IMR-90 (cell line): Measurements from ENCODE around the gene CMSS1. TPM values are rescaled to one million over a fixed set of nuclear protein-coding genes. Genes with fewer than 3 reads are reported as not detected.

ENCODE experiments used
- ATAC-seq: fragments of 200-7000 bp; cut with Tn5 transposase; 2 replicates; pipeline ENCODE4 v1.9.1; 2020; ENCODE audit warnings: low read depth, mild to moderate bottlenecking, moderate library complexity
- BruUV-seq: library from RNA; stranded (reverse); fragments of 400-500 nt; replicated peaks from 2 replicates; lab custom pipeline; 2021; lab: Mats Ljungman, UMichigan
- CTCF ChIA-PET: fragments of 300-600 bp; formaldehyde crosslinking; extraction: SDS; loops from one replicate; lab custom pipeline; 2021; ENCODE audit warnings: antibody characterized with exemption; lab: Yijun Ruan, JAX
- POLR2A ChIA-PET: fragments of 300-600 bp; sonication (Branson Sonifier 250); formaldehyde crosslinking; loops from one replicate; lab custom pipeline; 2022; ENCODE audit warnings: antibody characterized with exemption; ENCODE audit not compliant: unreplicated experiment; lab: Charles Lee
- DNase-seq: peaks from one replicate; pipeline ENCODE4 v3.0.0; 2013
- H2AFZ ChIP-seq: replicated peaks from 2 replicates; pipeline ENCODE3; 2013; ENCODE audit warnings: low read length, mild to moderate bottlenecking; ENCODE audit not compliant: poor library complexity
- H2AK5ac ChIP-seq: 2 replicates; pipeline ENCODE4 v1.6.1; 2013; ENCODE audit warnings: low read depth, low read length, inconsistent platforms
- H2AK9ac ChIP-seq: replicated peaks from 2 replicates; pipeline ENCODE3; 2013; ENCODE audit warnings: mild to moderate bottlenecking, low read depth, low read length, moderate library complexity; ENCODE audit not compliant: poor library complexity
- H2BK120ac ChIP-seq: 2 replicates; pipeline ENCODE4 v1.6.1; 2013; ENCODE audit warnings: low read depth, low read length, inconsistent platforms
- H2BK15ac ChIP-seq: 3 replicates; pipeline ENCODE4 v1.6.1; 2013; ENCODE audit warnings: low read depth, low read length, inconsistent platforms
- H2BK20ac ChIP-seq: 2 replicates; pipeline ENCODE4 v1.6.1; 2013; ENCODE audit warnings: low read depth, mild to moderate bottlenecking, inconsistent platforms, low read length, moderate library complexity
- H2BK5ac ChIP-seq: 2 replicates; pipeline ENCODE4 v1.6.1; 2013; ENCODE audit warnings: mild to moderate bottlenecking, low read depth, low read length, inconsistent platforms; ENCODE audit not compliant: poor library complexity, severe bottlenecking
- H3K14ac ChIP-seq: replicated peaks from 2 replicates; pipeline ENCODE4 v1.6.1; 2013; ENCODE audit warnings: low read depth, low read length, inconsistent platforms
- H3K18ac ChIP-seq: 2 replicates; pipeline ENCODE4 v1.6.1; 2013; ENCODE audit warnings: low read depth, low read length, control low read depth
- H3K23ac ChIP-seq: 2 replicates; pipeline ENCODE4 v1.6.1; 2013; ENCODE audit warnings: low read depth, low read length, inconsistent platforms
- H3K27ac ChIP-seq: 2 replicates; pipeline ENCODE4 v1.5.1; 2013; ENCODE audit warnings: mild to moderate bottlenecking, control low read depth, low read length; ENCODE audit not compliant: insufficient read depth
- H3K27me3 ChIP-seq: 2 replicates; pipeline ENCODE4 v1.6.1; 2013; ENCODE audit warnings: low read length; ENCODE audit not compliant: control insufficient read depth, insufficient read depth
- H3K36me3 ChIP-seq: 2 replicates; pipeline ENCODE4 v1.6.1; 2013; ENCODE audit warnings: low read length, mixed read lengths; ENCODE audit not compliant: control insufficient read depth, insufficient read depth
- H3K4ac ChIP-seq: 2 replicates; pipeline ENCODE4 v1.6.1; 2013; ENCODE audit warnings: low read depth, low read length, inconsistent platforms
- H3K4me1 ChIP-seq: 2 replicates; pipeline ENCODE4 v1.6.1; 2013; ENCODE audit warnings: low read length, mixed read lengths; ENCODE audit not compliant: control insufficient read depth, insufficient read depth
- H3K4me2 ChIP-seq: 2 replicates; pipeline ENCODE4 v1.6.1; 2013; ENCODE audit warnings: low read depth, mild to moderate bottlenecking, control low read depth, low read length, moderate library complexity
- H3K4me3 ChIP-seq: 2 replicates; pipeline ENCODE4 v1.5.1; 2013; ENCODE audit warnings: low read depth, mild to moderate bottlenecking, control low read depth, low read length, moderate library complexity; ENCODE audit not compliant: insufficient read depth
- H3K56ac ChIP-seq: 2 replicates; pipeline ENCODE4 v1.6.1; 2013; ENCODE audit warnings: low read length, inconsistent platforms; ENCODE audit not compliant: insufficient read depth; ENCODE audit errors: extremely low read depth
- H3K79me1 ChIP-seq, 2 experiments: 2 replicates each; pipeline ENCODE4 v1.6.1; 2013; ENCODE audit warnings: low read length in 2 of 2, inconsistent platforms in 1 of 2, low read depth in 1 of 2
- H3K9ac ChIP-seq: 2 replicates; pipeline ENCODE4 v1.6.1; 2013; ENCODE audit warnings: low read depth, low read length, control low read depth
- H3K9me1 ChIP-seq: 2 replicates; pipeline ENCODE4 v1.6.1; 2013; ENCODE audit warnings: low read length, inconsistent platforms; ENCODE audit not compliant: insufficient read depth
- H3K9me3 ChIP-seq: 2 replicates; pipeline ENCODE4 v1.6.1; 2013; ENCODE audit warnings: low read length; ENCODE audit not compliant: control insufficient read depth, insufficient read depth
- H4K20me1 ChIP-seq: 2 replicates; pipeline ENCODE4 v1.6.1; 2013; ENCODE audit warnings: low read length, inconsistent platforms; ENCODE audit not compliant: insufficient read depth
- H4K5ac ChIP-seq: 2 replicates; pipeline ENCODE4 v1.6.1; 2013; ENCODE audit warnings: mild to moderate bottlenecking, low read depth, low read length, control low read depth
- H4K8ac ChIP-seq, 2 experiments: 2 replicates each; pipeline ENCODE4 v1.6.1; 2013; ENCODE audit warnings: low read depth in 2 of 2, low read length in 2 of 2, control low read depth in 1 of 2, inconsistent platforms in 1 of 2
- H4K91ac ChIP-seq: 2 replicates; pipeline ENCODE4 v1.6.1; 2013; ENCODE audit warnings: low read depth, low read length, inconsistent platforms; ENCODE audit not compliant: insufficient read depth
- BHLHE40 ChIP-seq: fragments of 150-350 bp; IDR thresholded peaks from 2 replicates; pipeline ENCODE4 v1.6.1; 2016; ENCODE audit warnings: mild to moderate bottlenecking, low read depth, low read length
- CHD1 ChIP-seq: IDR thresholded peaks from 2 replicates; pipeline ENCODE4 v1.6.1; 2012; ENCODE audit warnings: low read depth, low read length, improper control_type of control experiment
- FOS ChIP-seq: fragments of 150-350 bp; IDR thresholded peaks from 2 replicates; pipeline ENCODE4 v1.6.1; 2016; ENCODE audit warnings: low read depth, low read length
- MAFK ChIP-seq: IDR thresholded peaks from 2 replicates; pipeline ENCODE4 v1.6.1; 2012; ENCODE audit warnings: low read depth, low read length, improper control_type of control experiment
- MAZ ChIP-seq: IDR thresholded peaks from 2 replicates; pipeline ENCODE4 v1.6.1; 2012; ENCODE audit warnings: low read depth, mild to moderate bottlenecking, low read length, improper control_type of control experiment, moderate library complexity, borderline replicate concordance
- MXI1 ChIP-seq: IDR thresholded peaks from 2 replicates; pipeline ENCODE4 v1.6.1; 2012; ENCODE audit warnings: low read depth, mild to moderate bottlenecking, low read length, moderate library complexity, borderline replicate concordance
- NFE2L2 ChIP-seq: fragments of 150-350 bp; IDR thresholded peaks from 2 replicates; pipeline ENCODE4 v1.6.1; 2016; ENCODE audit warnings: low read depth, mild to moderate bottlenecking, low read length
- POLR2A ChIP-seq: IDR thresholded peaks from 2 replicates; pipeline ENCODE4 v1.6.1; 2012; ENCODE audit warnings: mild to moderate bottlenecking, low read depth, low read length
- RAD21 ChIP-seq: IDR thresholded peaks from 2 replicates; pipeline ENCODE4 v1.6.1; 2012; ENCODE audit warnings: low read length, improper control_type of control experiment
- RFX5 ChIP-seq: IDR thresholded peaks from 2 replicates; pipeline ENCODE4 v1.8.0; 2012; ENCODE audit warnings: low read depth, mild to moderate bottlenecking, low read length, moderate library complexity
- SMC3 ChIP-seq: fragments of 150-350 bp; IDR thresholded peaks from 2 replicates; pipeline ENCODE4 v1.6.1; 2016; ENCODE audit warnings: low read depth, mild to moderate bottlenecking, antibody characterized with exemption, low read length, moderate library complexity
- WGBS, 2 experiments: methylation state at CpG; one replicate each; pipeline versions ENCODE4 v1.1.5 to v1.1.7; 2013; ENCODE audit warnings: missing lambda C conversion rate in 2 of 2; ENCODE audit not compliant: insufficient read length in 1 of 2; ENCODE audit errors: extremely low coverage in 2 of 2; 5-methylcytosine and 5-hydroxymethylcytosine counted together
- dilution Hi-C: fragments of 300-500 bp; cut with HindIII; formaldehyde crosslinking; loops from one replicate; pipeline ENCODE4 v1.14.3; 2018; ENCODE audit warnings: low sequenced_read_pairs; ENCODE audit not compliant: unreplicated experiment
- in situ Hi-C: fragments of 300-500 bp; cut with MboI; formaldehyde crosslinking; loops from 3 replicates; pipeline ENCODE4 v1.14.3; 2019; ENCODE audit warnings: low sequenced_read_pairs, inconsistent platforms, mixed read lengths
- intact Hi-C: fragments of 100-400 bp; cut with micrococcal nuclease; formaldehyde crosslinking; loops from 2 replicates; pipeline ENCODE4 v1.10.0; 2022
- polyA plus RNA-seq, 3 experiments: library from polyadenylated mRNA; depleted of rRNA; stranded (reverse); fragments of >200 nt; gene quantifications; 2 replicates each; pipeline ENCODE4 v1.2.3, GENCODE V29; 2012; ENCODE audit warnings: low replicate concordance in 1 of 3
- total RNA-seq: library from RNA; depleted of rRNA; stranded (reverse); fragments of >200 nt; gene quantifications from 2 replicates; pipeline ENCODE4 v1.2.3, GENCODE V29; 2012
- TF ChIP-seq, protein P1 (sequence below): fragments of 150-350 bp; IDR thresholded peaks from 2 replicates; pipeline ENCODE4 v1.6.1; 2016; ENCODE audit warnings: low read depth, mild to moderate bottlenecking, low read length, moderate library complexity, borderline replicate concordance
- TF ChIP-seq, protein P2 (sequence below): conservative IDR thresholded peaks from 2 replicates; pipeline ENCODE4 v1.5.1; 2012; ENCODE audit warnings: mild to moderate bottlenecking, low read depth, low read length, improper control_type of control experiment
- TF ChIP-seq, protein P3 (sequence below): fragments of 150-350 bp; IDR thresholded peaks from 2 replicates; pipeline ENCODE4 v1.6.1; 2017; ENCODE audit warnings: mild to moderate bottlenecking, antibody characterized with exemption, low read length, low read depth

CMSS1 gene
- total and polyA plus RNA-seq, 2 of the 4 experiments (the other 2 are of a cell fraction) = 12.5 to 13.6 TPM

DNA sequence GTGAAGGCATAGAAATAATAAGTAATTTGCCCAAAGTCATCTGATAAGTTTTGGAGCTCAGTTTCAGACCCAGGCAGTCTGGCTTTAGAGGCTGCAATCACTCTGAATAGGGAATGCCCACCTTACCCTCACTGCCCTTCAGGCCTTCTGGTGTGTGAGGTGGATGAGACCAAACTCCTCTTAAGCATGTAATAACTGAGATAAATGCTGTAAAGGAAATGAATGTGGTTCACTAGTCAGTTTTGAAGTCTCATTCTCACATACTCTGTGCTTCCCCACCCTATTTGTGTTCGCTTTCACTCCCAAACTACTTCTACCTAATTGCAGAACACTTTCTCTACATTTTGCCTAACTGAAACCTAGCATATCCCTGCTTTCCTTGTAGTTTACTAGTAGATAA lies 152.5 kb downstream of the CMSS1 start:
- dilution Hi-C loops (no loop called here), intact Hi-C loops (loop anchor here (5.0 kb wide), 1 partner anchor 52 kb away; no protein-coding TSS in a partner anchor), in situ Hi-C loops (loop anchor here (25.0 kb wide), 1 partner anchor 92 kb away; no protein-coding TSS in a partner anchor)
- ATAC-seq = no peak
- Histone ChIP-seq H3K27ac (no peak overlapping the region), H3K9me3 (no peaks in the 10 kb centered on the region), H3K79me1 (peaks cover 7 to 9% of the 10 kb centered on the region in 2 experiments; a peak in 1 of 4 replicates), H3K23ac (no peak overlapping the region), H2AK5ac (no peak overlapping the region), H2BK120ac (no peak overlapping the region), H2BK20ac (no peak overlapping the region), H2BK5ac (no peak overlapping the region), H4K8ac (no peak overlapping the region), H4K91ac (no peak overlapping the region), H3K9me1 (peaks cover 1% of the 10 kb centered on the region; the same call in 1 of the 2 replicates), H4K5ac (no peak overlapping the region), H3K27me3 (no peaks in the 10 kb centered on the region), H3K4me2 (no peak overlapping the region), H3K56ac (no peak overlapping the region), H3K14ac (no peak overlapping the region), H2AK9ac (no peak overlapping the region), H2BK15ac (no peak overlapping the region), H3K9ac (no peak overlapping the region), H4K20me1 (no peaks in the 10 kb centered on the region), H3K4ac (no peak overlapping the region), H3K18ac (no peak overlapping the region), H3K4me1 (peaks cover 12% of the 10 kb centered on the region), H3K36me3 (no peaks in the 10 kb centered on the region), H3K4me3 (no peak overlapping the region), H2AFZ (no peak overlapping the region)
- no TSS peak for BruUV-seq
- TF ChIP-seq POLR2A (no peak), SMC3 (no peak), BHLHE40 (no peak), CHD1 (no peak), RAD21 (no peak), FOS (no peak), MAFK (no peak), MXI1 (no peak), MAZ (no peak), RFX5 (no peak), NFE2L2 (no peak)
- TF ChIP-seq, protein P1, sequence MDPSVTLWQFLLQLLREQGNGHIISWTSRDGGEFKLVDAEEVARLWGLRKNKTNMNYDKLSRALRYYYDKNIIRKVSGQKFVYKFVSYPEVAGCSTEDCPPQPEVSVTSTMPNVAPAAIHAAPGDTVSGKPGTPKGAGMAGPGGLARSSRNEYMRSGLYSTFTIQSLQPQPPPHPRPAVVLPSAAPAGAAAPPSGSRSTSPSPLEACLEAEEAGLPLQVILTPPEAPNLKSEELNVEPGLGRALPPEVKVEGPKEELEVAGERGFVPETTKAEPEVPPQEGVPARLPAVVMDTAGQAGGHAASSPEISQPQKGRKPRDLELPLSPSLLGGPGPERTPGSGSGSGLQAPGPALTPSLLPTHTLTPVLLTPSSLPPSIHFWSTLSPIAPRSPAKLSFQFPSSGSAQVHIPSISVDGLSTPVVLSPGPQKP = no peak
- TF ChIP-seq, protein P2, sequence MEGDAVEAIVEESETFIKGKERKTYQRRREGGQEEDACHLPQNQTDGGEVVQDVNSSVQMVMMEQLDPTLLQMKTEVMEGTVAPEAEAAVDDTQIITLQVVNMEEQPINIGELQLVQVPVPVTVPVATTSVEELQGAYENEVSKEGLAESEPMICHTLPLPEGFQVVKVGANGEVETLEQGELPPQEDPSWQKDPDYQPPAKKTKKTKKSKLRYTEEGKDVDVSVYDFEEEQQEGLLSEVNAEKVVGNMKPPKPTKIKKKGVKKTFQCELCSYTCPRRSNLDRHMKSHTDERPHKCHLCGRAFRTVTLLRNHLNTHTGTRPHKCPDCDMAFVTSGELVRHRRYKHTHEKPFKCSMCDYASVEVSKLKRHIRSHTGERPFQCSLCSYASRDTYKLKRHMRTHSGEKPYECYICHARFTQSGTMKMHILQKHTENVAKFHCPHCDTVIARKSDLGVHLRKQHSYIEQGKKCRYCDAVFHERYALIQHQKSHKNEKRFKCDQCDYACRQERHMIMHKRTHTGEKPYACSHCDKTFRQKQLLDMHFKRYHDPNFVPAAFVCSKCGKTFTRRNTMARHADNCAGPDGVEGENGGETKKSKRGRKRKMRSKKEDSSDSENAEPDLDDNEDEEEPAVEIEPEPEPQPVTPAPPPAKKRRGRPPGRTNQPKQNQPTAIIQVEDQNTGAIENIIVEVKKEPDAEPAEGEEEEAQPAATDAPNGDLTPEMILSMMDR = no peak
- TF ChIP-seq, protein P3, sequence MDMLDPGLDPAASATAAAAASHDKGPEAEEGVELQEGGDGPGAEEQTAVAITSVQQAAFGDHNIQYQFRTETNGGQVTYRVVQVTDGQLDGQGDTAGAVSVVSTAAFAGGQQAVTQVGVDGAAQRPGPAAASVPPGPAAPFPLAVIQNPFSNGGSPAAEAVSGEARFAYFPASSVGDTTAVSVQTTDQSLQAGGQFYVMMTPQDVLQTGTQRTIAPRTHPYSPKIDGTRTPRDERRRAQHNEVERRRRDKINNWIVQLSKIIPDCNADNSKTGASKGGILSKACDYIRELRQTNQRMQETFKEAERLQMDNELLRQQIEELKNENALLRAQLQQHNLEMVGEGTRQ = no peak
- ChIA-PET POLR2A (no interaction called here), CTCF (no interaction called here)
- DNase-seq = no peak
- no CpG with 5 or more reads among the region's 1 CpG for WGBS, 2 experiments
